SH-SY5Y (cell line): Measurements from ENCODE around the gene MDM1.

Source experiments
- GATA2 ChIP-seq: IDR thresholded peaks from 2 replicates; pipeline ENCODE4 v1.6.1; 2011; ENCODE audit warnings: mild to moderate bottlenecking, low read depth, low read length
- GATA3 ChIP-seq: IDR thresholded peaks from 2 replicates; pipeline ENCODE4 v1.6.1; 2011; ENCODE audit warnings: low read depth, mild to moderate bottlenecking, low read length, moderate library complexity

GRCh38 chr12:68324531-68324930, 7.6 kb downstream of the MDM1 start:
- no peak for TF ChIP-seq GATA2
- TF ChIP-seq GATA3, result no peak
